Retinal pigment epithelial cell (primary cell): Measurements from ENCODE around the gene KIAA0513.

Experiments
- DNase-seq: peaks from one replicate; pipeline ENCODE4 v3.0.0-alpha.2; 2010; ENCODE audit warnings: low read depth
- H3K4me3 ChIP-seq: 2 replicates; pipeline ENCODE4 v1.5.1; 2011; ENCODE audit warnings: mild to moderate bottlenecking, low read length, control low read depth, moderate library complexity
- TF ChIP-seq, protein P1 (sequence below): conservative IDR thresholded peaks from 2 replicates; pipeline ENCODE4 v1.5.1; 2011; ENCODE audit warnings: low read depth, low read length, control low read depth, inconsistent platforms

The KIAA0513 gene

DNA sequence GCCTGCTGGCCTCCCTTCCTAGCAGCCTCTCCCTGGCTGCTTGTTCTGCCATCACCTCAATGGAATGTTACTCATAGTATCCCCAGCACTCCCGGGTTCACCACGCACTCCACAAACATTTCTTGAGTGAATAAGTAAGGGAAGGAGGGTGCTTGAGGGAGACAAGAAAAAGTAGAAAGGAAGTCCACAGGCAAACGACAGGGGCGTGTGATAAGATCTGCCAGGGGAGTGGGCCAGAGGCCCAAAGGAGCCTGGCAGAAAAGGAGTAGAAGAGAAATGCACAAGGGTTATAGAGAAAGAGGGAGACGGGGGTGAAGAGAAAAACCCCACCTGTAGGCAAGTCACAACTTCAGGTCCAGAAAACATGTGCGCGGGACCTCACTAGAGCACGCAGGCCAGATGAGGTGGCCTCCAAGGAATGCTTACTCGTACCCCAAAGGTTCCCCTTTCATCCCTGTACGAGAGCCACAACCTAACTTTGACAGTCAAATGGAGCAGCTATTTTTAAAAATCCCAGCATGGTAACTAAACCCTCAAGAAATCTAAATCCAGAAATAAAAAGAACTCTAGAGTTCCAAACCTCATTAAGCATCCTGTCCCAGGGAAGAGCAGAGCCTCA lies 22.9 kb upstream of the KIAA0513 start:
- no peak overlapping the region for H3K4me3 ChIP-seq
- TF ChIP-seq, protein P1, sequence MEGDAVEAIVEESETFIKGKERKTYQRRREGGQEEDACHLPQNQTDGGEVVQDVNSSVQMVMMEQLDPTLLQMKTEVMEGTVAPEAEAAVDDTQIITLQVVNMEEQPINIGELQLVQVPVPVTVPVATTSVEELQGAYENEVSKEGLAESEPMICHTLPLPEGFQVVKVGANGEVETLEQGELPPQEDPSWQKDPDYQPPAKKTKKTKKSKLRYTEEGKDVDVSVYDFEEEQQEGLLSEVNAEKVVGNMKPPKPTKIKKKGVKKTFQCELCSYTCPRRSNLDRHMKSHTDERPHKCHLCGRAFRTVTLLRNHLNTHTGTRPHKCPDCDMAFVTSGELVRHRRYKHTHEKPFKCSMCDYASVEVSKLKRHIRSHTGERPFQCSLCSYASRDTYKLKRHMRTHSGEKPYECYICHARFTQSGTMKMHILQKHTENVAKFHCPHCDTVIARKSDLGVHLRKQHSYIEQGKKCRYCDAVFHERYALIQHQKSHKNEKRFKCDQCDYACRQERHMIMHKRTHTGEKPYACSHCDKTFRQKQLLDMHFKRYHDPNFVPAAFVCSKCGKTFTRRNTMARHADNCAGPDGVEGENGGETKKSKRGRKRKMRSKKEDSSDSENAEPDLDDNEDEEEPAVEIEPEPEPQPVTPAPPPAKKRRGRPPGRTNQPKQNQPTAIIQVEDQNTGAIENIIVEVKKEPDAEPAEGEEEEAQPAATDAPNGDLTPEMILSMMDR, result no peak

DNA sequence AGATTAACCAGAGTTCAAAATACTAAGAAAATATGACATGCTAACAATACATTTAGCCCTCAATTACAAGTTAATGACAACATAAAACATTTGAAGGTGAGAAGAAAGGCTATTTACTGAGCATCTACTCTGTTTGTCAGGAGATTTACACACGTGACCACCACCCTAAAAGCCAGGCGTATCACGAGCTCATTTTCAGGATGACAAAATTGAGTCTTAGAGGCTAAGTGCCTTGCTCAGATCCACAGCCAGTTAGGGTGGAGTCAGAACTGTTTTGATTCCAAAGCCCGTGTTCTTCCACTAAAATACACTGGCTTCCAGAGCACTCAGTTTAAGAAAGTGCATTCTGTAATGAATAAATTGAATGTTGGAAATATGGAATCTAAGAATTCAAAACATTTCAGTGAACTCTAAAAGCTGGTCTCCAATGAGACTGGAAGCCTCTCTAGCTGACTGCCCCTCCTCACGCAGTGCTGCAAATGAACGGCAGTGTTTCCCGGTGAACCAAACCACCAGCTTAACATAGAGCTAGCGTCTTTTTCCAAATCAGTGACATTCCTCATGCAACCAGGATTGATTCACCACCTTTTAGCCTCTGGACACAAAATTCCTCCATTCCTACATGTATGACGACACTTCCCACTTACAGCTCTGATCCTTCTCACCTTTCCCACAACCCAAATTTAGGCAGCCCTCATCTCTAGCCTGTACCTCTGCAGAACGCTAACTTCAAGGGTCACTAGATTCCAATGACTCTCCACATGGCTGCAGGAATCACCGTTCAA lies 22.1 kb upstream of the KIAA0513 start:
- H3K4me3 ChIP-seq, result peak overlapping the region; percentile 0
- TF ChIP-seq, protein P1, result no peak
- DNase-seq, result no peak

More for the DNA sequence above, 22.9 kb upstream of the KIAA0513 start:
- DNase-seq, result no peak

DNA sequence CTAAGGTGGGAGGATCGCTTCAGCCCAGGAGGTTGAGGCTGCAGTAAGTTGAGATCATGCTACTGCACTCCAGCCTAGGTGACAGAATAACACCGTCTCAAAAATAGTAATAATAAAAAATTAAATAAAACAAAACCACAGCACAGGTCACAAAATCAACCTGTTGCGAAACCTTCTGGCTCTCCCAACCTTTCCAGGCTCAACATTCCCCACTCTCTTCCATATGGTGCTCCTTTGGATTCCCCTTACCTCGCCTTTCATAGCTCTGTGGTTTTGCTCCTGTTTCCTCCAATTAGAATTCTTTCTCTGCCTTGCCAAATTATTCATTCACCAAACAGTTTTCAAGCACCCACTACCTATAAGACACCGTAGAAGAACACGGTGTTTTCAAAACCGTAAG lies 21.0 kb upstream of the KIAA0513 start:
- TF ChIP-seq, protein P1, result no peak
- no peak overlapping the region for H3K4me3 ChIP-seq
- no peak for DNase-seq

DNA sequence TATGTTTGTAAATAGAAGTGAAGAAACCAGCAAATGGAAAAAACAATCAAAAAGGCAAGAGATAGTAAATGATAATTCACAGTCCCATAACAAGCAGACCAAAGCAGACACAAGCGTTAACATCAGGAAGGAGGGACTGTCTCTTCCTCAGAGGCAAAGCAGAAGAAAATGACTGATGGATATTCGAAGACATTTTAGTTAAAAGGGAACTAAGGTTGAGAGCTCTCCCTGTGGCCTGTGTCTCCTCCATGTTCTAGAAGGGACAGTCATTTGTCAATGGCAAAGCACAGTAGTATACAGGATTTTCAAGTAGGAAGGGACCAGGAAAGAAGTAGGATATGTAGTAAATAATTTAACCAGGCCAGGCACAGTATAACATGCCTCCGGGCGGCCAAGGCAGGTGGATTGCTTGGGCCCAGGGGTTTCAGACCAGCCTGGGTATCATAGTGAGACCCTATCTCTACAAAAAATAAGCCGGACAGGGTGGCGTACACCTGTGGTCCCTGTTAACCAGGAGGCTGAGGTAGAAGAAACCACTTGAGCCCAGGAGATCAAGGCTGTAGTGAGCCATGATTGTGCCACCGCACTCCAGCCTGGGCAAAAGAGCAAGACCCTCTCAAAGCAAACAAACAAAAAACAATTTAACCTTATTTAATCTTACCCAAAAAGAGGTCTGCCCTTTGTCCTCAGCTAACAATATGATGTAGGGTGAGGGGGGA lies 19.9 kb upstream of the KIAA0513 start:
- no peak overlapping the region for H3K4me3 ChIP-seq
- no peak for DNase-seq
- TF ChIP-seq, protein P1, result no peak

DNA sequence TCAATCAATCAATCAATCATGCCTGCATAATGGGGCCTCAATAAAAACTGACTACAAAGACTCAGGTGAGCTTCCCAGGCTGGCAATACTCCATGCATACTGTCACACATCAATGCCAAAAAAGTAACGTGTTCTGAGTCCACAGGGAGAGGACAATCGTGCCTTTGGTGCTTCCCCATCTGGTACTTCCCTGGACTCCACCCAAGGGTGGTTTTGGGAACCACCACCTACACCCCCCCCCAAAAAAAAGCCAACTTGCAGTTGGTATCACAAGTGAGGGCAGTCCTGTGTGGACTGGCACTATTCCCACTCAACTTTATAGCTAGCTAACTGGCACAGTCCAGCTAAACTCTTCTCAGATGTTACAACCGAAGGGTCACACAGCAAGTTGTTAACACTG lies 19.3 kb upstream of the KIAA0513 start:
- TF ChIP-seq, protein P1, result no peak
- DNase-seq, result no peak
- no peak overlapping the region for H3K4me3 ChIP-seq

DNA sequence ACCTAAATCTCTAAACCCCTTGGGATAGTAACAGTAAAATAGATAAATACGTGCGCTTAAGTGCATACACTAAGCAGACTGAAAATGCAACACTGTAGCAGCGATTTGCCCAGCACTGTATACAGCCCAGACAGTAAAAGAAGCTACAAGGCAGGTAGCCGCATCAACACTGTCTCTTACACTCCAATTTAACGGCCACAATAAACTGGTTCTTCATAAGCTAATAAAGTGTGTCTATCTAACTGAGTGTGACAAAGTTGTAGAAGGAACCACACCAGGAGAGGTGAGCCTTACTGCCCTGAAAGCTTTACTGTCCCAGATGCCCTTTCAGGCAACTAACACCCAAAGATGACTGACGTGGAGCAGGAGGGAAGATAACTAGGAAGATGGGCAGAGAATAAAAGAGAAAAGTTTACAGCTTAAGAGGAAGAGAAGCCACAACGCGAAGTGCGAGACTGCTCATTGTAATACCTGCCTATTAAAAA lies 17.1 kb upstream of the KIAA0513 start:
- DNase-seq, result no peak
- TF ChIP-seq, protein P1, result no peak
- peak overlapping the region; percentile 92 for H3K4me3 ChIP-seq
